Activated T-cell treated with anti-CD3 and anti-CD28 coated beads for 4 hours (primary cell): ENCODE data around the gene PLAGL2.
"Not testable (repeated sequence)": the region's sequence is repeated elsewhere in the genome, so short reads cannot be mapped to it uniquely, and the experiment has no call there.

Experiments
- DNase-seq: peaks from one replicate; pipeline ENCODE4 v3.0.0-alpha.2; 2020

PLAGL2 gene

GRCh38 chr20:32179515-32179914 is 28.0 kb downstream of the PLAGL2 start:
- no peak for DNase-seq

GRCh38 chr20:32177696-32178095 is 29.8 kb downstream of the PLAGL2 start:
- not testable (repeated sequence) for DNase-seq

- DNase-seq: no peak
These were observed 39.2 kb downstream of the PLAGL2 start for GRCh38 chr20:32168184-32168910.

DNA sequence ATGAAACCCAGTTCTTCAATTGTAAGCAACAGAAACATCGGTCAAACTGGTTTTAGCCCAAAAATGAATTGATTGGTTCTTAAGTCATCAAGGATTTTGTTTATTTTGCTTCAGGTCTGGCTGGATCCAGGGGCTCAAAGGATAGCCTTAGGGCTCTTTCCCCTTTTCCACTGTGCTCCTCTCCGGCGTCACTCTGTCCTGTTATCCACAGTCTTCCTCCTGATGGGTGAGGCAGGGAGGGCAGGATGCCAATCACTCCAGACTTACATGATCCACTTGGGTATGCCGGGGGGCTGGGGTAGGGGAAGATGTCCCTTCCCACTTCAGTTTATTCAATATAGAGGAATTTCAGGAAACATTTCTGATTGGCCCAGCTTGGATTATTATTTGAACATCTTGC is 40.0 kb downstream of the PLAGL2 start:
- DNase-seq: no peak

- DNase-seq: no peak
These were observed 41.6 kb downstream of the PLAGL2 start for GRCh38 chr20:32165836-32166545.

DNA sequence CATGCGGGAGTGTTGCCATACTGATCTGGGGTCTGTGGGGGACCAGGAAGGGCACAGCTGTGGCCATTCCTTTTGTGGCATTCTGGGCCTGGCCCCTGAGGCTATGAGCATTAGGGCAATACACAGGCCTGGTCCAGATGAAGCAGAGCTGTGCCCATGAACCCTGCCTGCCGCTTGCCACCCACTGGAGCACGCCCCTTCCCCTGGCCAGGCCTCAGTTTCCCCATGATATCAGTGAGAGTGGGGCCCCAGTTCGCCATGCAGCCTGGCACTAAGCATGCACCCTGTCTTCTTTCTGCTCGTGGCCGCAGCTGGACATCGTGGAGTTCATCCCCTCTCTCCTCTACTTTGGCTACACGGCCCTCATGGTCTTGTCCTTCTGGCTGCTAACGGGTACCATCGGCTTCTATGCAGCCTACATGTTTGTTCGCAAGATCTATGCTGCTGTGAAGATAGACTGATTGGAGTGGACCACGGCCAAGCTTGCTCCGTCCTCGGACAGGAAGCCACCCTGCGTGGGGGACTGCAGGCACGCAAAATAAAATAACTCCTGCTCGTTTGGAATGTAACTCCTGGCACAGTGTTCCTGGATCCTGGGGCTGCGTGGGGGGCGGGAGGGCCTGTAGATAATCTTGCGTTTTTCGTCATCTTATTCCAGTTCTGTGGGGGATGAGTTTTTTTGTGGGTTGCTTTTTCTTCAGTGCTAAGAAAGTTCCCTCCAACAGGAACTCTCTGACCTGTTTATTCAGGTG is 42.4 kb downstream of the PLAGL2 start:
- no peak for DNase-seq

DNA sequence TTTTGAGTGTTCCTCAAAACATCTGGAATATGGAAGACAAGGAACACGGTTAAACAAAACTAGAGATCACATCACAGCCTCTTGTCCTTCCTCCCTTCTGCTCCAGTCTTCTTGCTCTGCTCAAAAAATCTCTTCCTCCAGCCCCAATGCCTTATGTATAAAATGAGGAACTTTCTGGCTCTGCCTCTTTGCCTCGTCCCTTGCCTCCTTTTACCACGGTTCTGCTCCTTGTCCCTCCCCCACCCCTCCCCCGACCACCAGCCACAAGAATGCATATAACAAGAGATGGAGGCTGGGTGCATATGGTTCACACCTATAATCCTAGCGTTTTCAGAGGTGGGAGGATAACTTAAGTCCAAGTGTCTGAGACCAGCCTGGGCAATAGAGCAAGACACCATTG is 43.6 kb downstream of the PLAGL2 start:
- DNase-seq: no peak

GRCh38 chr20:32162351-32162750 is 45.2 kb downstream of the PLAGL2 start:
- no peak for DNase-seq

DNA sequence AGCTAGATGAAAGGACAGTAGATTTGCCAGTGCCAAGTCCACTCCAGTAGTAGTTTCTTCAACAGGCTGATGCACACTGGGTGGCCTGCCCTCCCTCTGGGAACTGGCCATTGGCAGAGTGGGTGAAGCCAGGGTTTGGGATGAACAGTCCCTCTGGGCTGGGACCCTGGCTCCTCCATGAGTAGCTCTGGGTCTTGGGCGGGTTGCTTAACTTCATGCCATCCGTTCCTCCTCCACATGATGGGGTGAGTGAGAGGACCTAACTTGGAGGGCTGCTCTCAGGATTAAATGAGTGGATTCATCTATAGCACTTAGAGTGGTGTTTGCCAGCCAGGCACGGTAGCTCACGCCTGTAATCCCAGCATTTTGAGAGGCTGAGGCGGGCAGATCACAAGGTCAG is 47.2 kb downstream of the PLAGL2 start:
- DNase-seq: no peak

GRCh38 chr20:32159766-32160221 is 47.7 kb downstream of the PLAGL2 start:
- DNase-seq: no peak

DNA sequence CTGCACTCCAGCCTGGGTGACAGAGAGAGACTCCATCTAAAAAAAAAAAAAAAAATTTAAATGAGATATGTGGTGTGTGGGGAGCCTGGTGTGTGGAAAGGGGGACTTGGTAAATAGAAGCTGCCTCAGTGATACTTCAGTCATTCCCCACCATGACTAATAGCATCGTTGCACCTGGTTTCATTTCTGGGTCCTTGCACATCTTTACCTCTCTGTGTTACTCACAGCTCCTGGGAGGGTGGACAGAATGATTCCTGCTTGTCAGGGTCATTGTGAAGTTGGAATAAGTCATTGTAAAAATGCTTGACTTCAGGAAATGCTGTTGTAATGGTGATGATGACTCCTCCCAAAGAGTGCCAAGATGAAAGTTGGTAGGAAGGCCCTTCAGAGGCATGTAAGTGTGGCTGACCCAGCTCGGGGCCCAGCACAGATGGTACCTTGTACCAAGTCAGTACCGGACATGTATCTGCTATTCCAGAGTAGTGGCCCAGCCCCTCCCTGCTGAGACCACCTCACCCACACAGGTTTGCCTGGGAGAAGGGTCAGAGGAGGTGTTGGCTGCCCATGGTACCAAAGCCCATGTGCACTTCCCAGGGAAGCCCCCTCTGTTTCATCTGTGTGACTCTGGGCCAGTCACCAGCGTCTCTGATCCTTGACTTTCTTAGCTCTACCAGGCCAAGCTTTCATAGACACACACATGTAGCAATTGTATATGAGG is 48.4 kb downstream of the PLAGL2 start:
- no peak for DNase-seq

DNA sequence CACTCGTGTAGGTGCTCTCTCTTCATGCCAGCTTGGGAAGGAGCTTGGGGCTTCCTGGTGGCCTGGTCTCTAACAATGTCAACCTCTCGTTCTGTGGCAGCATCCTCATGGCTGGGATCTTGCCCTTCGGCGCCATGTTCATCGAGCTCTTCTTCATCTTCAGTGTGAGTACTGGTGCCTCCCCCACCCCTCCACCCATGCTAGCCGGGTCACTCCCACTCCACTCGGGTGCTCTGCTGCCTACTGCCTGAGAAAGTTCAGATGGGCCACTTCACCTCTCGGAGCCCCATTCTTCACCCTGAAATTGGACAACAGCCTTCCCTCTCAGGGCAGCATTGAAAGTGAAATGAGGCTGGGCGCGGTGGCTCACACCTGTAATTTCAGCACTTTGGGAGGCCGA is 49.2 kb downstream of the PLAGL2 start:
- DNase-seq: no peak

GRCh38 chr20:32157611-32158010 is 49.9 kb downstream of the PLAGL2 start:
- DNase-seq: no peak

GRCh38 chr20:32155017-32155981 is 52.2 kb downstream of the PLAGL2 start:
- DNase-seq: no peak

DNA sequence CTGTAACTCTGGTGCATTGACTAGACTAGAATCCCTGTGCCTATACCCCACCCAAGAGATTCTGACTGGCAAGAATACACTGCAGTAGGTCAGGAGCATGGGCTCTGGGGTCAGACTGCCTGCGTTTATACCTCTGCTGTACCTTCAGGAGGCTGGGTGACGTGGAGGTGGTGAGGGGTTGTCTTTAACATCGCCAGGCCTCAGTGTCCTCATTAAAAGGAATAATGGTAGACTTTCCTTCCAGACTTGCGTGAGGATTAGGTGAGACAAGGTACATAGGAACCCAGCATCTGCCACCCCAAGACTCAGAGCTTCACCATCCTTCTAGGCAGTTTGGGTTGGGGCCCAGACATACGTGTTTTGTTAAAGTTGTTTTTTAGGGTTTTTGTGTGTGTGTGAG is 53.8 kb downstream of the PLAGL2 start:
- DNase-seq: no peak

- no peak for DNase-seq
These were observed 54.3 kb downstream of the PLAGL2 start for GRCh38 chr20:32153156-32153665.

- DNase-seq: no peak
These were observed 55.0 kb downstream of the PLAGL2 start for GRCh38 chr20:32152421-32153155.

GRCh38 chr20:32150291-32150848 is 57.2 kb downstream of the PLAGL2 start:
- no peak for DNase-seq

DNA sequence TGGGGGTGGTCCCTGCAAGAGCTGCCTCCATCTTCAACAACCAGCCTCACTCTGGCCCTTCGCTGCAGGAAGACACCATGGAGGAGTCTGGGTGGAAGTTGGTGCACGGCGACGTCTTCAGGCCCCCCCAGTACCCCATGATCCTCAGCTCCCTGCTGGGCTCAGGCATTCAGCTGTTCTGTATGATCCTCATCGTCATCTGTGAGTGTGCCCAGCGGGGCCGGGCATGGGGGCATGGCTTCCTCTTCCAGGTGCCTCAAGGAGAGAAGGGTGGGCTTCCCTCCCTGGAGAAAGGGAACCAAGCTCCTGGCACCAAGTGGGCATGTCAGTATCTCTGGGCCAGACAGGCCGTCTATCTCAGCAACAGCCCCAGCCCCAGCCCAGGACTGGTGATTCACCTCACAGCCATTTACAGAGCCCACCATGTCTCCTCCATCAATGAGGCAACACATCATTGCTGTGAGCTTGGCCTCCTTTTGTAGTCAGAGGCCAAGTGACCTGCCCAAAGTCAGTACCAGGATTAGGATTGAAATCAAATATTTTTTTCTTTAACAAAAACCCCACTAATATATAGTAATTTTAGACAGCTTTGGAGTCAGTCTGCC is 57.9 kb downstream of the PLAGL2 start:
- DNase-seq: no peak
